Vagina (tissue), 2 donors: ENCODE data around the gene DMAP1. TPM values are rescaled to one million over a fixed set of nuclear protein-coding genes. Genes with fewer than 3 reads are reported as not detected.

ENCODE experiments used
- DNase-seq, 2 donors: peaks; one replicate each; pipeline ENCODE4 v3.0.0-alpha.2; 2017; ENCODE audit errors: extremely low spot score in 2 of 2
- H3K27ac ChIP-seq: fragments of 200-600 bp; sonication (generic); one replicate; pipeline ENCODE4 v1.5.1; 2019
- H3K27me3 ChIP-seq: fragments of 200-600 bp; sonication (generic); one replicate; pipeline ENCODE4 v1.5.1; 2019
- H3K36me3 ChIP-seq, 2 donors: fragments of 200-600 bp; sonication (generic); one replicate each; pipeline ENCODE4 v1.5.1; 2017 to 2019
- H3K4me1 ChIP-seq: fragments of 200-600 bp; sonication (generic); one replicate; pipeline ENCODE4 v1.5.1; 2019
- H3K4me3 ChIP-seq, 2 donors: fragments of 200-600 bp; sonication (generic); 1 replicate in 1 of 2; 2 replicates in 1 of 2; pipeline ENCODE4 v1.5.1; 2016 to 2019
- H3K9me3 ChIP-seq: fragments of 200-600 bp; sonication (generic); one replicate; pipeline ENCODE4 v1.5.1; 2019
- POLR2A ChIP-seq, 2 donors: fragments of 450-650 bp; IDR thresholded peaks; one replicate each; pipeline ENCODE4 v1.6.1; 2017; ENCODE audit warnings: antibody characterized with exemption in 2 of 2, mild to moderate bottlenecking in 2 of 2, moderate library complexity in 2 of 2
- POLR2AphosphoS5 ChIP-seq, 2 donors: sonication (generic); formaldehyde crosslinking; IDR thresholded peaks; one replicate each; pipeline ENCODE4 v1.9.0; 2017; ENCODE audit warnings: antibody characterized with exemption in 2 of 2, mild to moderate bottlenecking in 2 of 2, low read depth in 1 of 2; ENCODE audit not compliant: insufficient read depth in 1 of 2
- intact Hi-C: fragments of 100-400 bp; cut with DNase I; formaldehyde crosslinking; loops from one replicate; pipeline ENCODE4 v1.15.1; 2023
- total RNA-seq: library from RNA; depleted of rRNA; stranded (reverse); fragments of >200 nt; gene quantifications from one replicate; pipeline ENCODE4 v1.2.3, GENCODE V29; 2016
- TF ChIP-seq, protein P1 (sequence below), 3 experiments: fragments of 450-650 bp in 2 of 3; fragments of 200-600 bp in 1 of 3; sonication (generic) in 1 of 3; IDR thresholded peaks; one replicate each; pipeline ENCODE4 v1.5.1; 2017 to 2019; ENCODE audit warnings: antibody characterized with exemption in 3 of 3, mild to moderate bottlenecking in 2 of 3, moderate library complexity in 2 of 3

The DMAP1 gene
- total RNA-seq, 1 donor from 2014 or later = 52.3 TPM

DNA sequence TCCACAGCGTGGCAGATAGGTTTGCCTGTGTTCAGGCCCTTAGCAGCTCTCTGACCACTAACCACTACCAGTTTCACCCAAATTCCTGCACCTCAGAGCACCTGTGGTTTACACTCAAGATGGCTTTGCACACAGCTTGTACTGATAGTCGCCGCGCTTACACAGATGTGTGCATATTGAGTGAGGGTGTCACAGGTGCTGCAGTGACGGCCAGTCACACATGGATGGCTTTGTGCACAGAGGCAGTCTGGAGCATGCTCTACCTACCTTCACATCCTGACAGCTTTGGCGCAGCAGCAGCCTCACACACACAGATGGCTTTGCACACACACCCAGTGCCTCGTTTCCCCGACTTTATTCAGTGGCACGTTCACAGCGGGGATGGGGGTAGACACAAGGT lies 7.5 kb downstream of the DMAP1 start:
- peaks cover 0 to 49% of the 10 kb centered on the region in 2 donors for H3K36me3 ChIP-seq
- H3K9me3 ChIP-seq = no peaks in the 10 kb centered on the region
- DNase-seq = no peak
- H3K4me3 ChIP-seq = no peak overlapping the region
- H3K27ac ChIP-seq = no peak overlapping the region
- intact Hi-C loops = loop anchor here (2.0 kb wide), 1 partner anchor 74 kb away; no protein-coding TSS in a partner anchor
- no peaks in the 10 kb centered on the region for H3K27me3 ChIP-seq
- no peaks in the 10 kb centered on the region for H3K4me1 ChIP-seq
- TF ChIP-seq, protein P1, sequence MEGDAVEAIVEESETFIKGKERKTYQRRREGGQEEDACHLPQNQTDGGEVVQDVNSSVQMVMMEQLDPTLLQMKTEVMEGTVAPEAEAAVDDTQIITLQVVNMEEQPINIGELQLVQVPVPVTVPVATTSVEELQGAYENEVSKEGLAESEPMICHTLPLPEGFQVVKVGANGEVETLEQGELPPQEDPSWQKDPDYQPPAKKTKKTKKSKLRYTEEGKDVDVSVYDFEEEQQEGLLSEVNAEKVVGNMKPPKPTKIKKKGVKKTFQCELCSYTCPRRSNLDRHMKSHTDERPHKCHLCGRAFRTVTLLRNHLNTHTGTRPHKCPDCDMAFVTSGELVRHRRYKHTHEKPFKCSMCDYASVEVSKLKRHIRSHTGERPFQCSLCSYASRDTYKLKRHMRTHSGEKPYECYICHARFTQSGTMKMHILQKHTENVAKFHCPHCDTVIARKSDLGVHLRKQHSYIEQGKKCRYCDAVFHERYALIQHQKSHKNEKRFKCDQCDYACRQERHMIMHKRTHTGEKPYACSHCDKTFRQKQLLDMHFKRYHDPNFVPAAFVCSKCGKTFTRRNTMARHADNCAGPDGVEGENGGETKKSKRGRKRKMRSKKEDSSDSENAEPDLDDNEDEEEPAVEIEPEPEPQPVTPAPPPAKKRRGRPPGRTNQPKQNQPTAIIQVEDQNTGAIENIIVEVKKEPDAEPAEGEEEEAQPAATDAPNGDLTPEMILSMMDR (IDR thresholded peaks at IDR 0.05) = no peak
- no peak for TF ChIP-seq POLR2A (IDR thresholded peaks at IDR 0.05)
- TF ChIP-seq POLR2AphosphoS5 (IDR thresholded peaks at IDR 0.05; ENCODE audit: insufficient read depth in 1 of 2, low read depth in 1 of 2) = no peak

DNA sequence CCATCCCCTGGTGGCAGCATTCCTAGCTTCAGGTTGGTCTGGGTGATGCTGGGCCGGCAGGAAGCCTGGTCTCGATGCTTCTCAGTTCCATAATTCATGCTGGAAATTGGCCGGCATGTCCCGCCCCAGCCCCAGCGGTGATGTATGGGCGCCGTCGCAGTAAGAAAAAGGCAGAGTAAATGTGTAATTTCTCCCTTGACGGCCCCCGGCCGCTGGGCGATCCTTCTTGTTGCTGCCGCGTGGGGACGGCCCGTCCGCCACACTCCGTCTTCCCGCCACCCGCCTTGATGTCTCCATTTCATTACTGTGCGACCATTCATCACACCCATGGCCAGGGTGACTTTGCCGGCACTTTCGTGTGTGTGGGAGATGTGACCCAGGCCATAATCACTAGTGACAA lies 8.5 kb downstream of the DMAP1 start:
- Histone ChIP-seq H3K4me1 (no peaks in the 10 kb centered on the region), H3K9me3 (no peaks in the 10 kb centered on the region), H3K27me3 (no peaks in the 10 kb centered on the region), H3K4me3 (no peak overlapping the region), H3K27ac (no peak overlapping the region), H3K36me3 (peaks cover 0 to 39% of the 10 kb centered on the region in 2 donors)
- DNase-seq = no peak
- intact Hi-C loops = loop anchor here (2.0 kb wide), 1 partner anchor 73 kb away; no protein-coding TSS in a partner anchor
- TF ChIP-seq POLR2AphosphoS5 (IDR thresholded peaks at IDR 0.05; ENCODE audit: insufficient read depth in 1 of 2, low read depth in 1 of 2) (no peak), POLR2A (IDR thresholded peaks at IDR 0.05) (no peak)
- TF ChIP-seq, protein P1 (IDR thresholded peaks at IDR 0.05) = no peak

DNA sequence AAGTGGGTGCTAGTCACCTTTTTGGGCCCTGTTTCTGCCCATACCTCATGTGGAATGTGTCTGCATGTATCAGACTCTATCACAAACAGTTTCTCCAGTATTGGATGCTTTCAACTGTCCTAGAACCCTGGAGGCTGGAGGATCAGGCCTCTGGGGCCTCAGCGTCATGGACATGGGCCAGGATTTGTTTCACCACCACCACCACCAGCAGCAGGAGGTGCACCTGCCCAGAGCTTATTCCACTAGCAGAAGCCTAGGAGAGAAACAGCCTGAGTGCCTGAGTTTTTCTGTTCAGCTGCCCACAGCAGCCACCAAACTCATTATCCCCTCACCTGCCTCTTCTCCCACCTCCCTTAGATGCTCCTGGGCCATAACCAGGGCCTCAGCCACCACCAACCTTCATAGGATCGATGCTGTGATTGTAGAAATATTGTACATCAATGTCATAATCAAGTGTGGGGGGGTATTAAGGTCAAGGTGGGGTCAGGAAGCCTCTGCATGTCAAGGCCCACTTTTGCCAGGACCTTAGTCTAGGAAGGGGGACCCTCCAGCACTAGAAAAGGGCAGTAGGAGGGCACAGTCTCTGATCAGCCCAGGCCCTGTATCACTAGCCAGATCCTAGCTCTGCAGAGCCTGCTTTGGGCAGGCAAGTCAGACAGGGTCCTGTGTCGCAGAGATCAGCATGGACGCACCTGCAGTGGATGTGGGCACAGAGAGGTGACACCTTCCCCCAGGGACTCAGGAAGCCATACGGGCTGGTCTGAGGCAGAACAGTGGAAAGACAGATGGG lies 9.3 kb downstream of the DMAP1 start:
- intact Hi-C loops = no loop called here
- DNase-seq = no peak
- no peak overlapping the region for H3K4me3 ChIP-seq
- H3K36me3 ChIP-seq = peaks cover 0 to 38% of the 10 kb centered on the region in 2 donors
- H3K27me3 ChIP-seq = no peaks in the 10 kb centered on the region
- peaks cover 6% of the 10 kb centered on the region for H3K4me1 ChIP-seq
- no peak overlapping the region for H3K27ac ChIP-seq
- no peaks in the 10 kb centered on the region for H3K9me3 ChIP-seq
- TF ChIP-seq POLR2A (IDR thresholded peaks at IDR 0.05) (no peak), POLR2AphosphoS5 (IDR thresholded peaks at IDR 0.05; ENCODE audit: insufficient read depth in 1 of 2, low read depth in 1 of 2) (no peak)
- TF ChIP-seq, protein P1 (IDR thresholded peaks at IDR 0.05) = no peak

GRCh38 chr1:44223187-44223610 lies 9.9 kb downstream of the DMAP1 start:
- H3K27ac ChIP-seq = no peak overlapping the region
- DNase-seq = no peak
- H3K36me3 ChIP-seq = peaks cover 0 to 34% of the 10 kb centered on the region in 2 donors
- H3K4me1 ChIP-seq = peaks cover 6% of the 10 kb centered on the region
- no peak overlapping the region for H3K4me3 ChIP-seq
- H3K9me3 ChIP-seq = no peaks in the 10 kb centered on the region
- no peaks in the 10 kb centered on the region for H3K27me3 ChIP-seq
- intact Hi-C loops = no loop called here
- no peak for TF ChIP-seq POLR2A (IDR thresholded peaks at IDR 0.05)
- no peak for TF ChIP-seq POLR2AphosphoS5 (IDR thresholded peaks at IDR 0.05; ENCODE audit: insufficient read depth in 1 of 2, low read depth in 1 of 2)
- TF ChIP-seq, protein P1 (IDR thresholded peaks at IDR 0.05) = no peak

DNA sequence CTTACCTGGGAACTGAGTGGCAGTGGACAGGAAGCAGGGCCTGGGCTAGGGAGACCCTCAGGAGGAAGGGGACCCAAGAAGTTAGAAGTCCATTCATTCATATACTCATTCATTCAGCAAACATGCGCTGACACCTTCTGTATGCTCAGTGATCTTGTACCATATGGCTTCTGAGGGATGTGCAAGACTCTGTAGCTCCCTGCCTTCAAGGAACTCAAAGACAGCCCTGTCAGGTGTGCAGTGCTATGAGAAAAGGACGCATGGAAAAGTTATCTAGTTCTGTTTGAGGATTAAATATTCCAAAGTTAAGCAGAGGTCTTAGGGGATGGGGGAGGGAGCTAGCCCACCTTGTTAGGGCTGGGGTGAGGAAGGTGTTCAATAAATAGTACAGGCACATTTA lies 12.5 kb downstream of the DMAP1 start:
- Histone ChIP-seq H3K9me3 (no peaks in the 10 kb centered on the region), H3K4me3 (no peak overlapping the region), H3K27ac (no peak overlapping the region), H3K4me1 (peaks cover 6% of the 10 kb centered on the region), H3K36me3 (peaks cover 0 to 8% of the 10 kb centered on the region in 2 donors), H3K27me3 (no peaks in the 10 kb centered on the region)
- intact Hi-C loops = no loop called here
- no peak for DNase-seq
- TF ChIP-seq POLR2A (IDR thresholded peaks at IDR 0.05) (no peak), POLR2AphosphoS5 (IDR thresholded peaks at IDR 0.05; ENCODE audit: insufficient read depth in 1 of 2, low read depth in 1 of 2) (no peak)
- TF ChIP-seq, protein P1 (IDR thresholded peaks at IDR 0.05) = no peak
